AG10803 (cell line): ENCODE data around the gene VCAN.

Experiments
- DNase-seq: peaks from one replicate; pipeline ENCODE4 v3.0.0; 2010; ENCODE audit warnings: low read depth
- H3K4me3 ChIP-seq: 2 replicates; pipeline ENCODE4 v1.5.1; 2011; ENCODE audit warnings: mild to moderate bottlenecking, low read length, control low read depth
- CTCF ChIP-seq: conservative IDR thresholded peaks from 2 replicates; pipeline ENCODE4 v1.5.1; 2011; ENCODE audit warnings: mild to moderate bottlenecking, low read length, control low read depth, inconsistent platforms

VCAN gene

DNA sequence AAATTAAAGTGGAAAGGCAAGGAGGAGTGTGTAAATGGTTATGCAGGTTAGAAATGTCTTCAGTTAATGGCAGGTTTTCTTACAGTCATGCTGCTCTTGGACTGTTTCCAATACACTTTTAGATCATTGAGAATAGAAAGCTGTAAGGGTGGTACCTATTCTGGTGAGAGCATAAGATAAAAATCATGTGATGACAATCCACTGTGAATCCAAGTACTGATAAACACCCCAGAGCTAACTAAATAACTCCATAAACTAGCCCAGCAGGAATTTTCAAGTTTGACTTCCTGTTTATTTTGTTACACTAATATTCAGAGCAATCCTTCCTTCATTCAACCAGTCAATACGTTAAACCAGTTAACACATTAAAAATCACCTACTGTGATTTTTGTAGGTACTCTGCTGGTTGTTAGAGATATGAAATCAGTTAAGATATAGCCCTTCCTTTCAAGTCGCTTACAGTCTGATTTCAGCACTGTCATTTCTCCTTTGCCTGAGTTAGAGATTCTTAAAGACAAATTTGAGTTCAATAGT lies 22.6 kb downstream of the VCAN start:
- DNase-seq = no peak
- no peak overlapping the region for H3K4me3 ChIP-seq
- no peak for TF ChIP-seq CTCF

DNA sequence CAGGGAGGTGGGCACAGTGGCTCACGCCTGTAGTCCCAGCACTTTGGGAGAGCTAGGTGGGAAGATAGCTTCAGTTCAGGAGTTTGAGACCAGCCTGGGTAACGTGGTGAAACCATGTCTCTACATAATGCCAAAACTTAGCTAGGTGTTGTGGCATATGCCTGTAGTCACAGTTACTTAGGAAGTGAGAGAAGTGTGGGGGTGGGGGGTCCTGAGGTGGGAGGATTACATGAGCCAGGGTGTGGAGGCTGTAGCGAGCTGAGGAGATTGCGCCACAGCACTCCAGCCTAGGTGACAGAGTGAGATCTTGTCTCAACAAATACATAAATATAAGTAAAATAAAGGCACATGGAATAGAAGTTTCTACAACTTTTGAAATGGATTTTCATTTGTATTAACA lies 23.1 kb downstream of the VCAN start:
- no peak overlapping the region for H3K4me3 ChIP-seq
- TF ChIP-seq CTCF = no peak
- no peak for DNase-seq

DNA sequence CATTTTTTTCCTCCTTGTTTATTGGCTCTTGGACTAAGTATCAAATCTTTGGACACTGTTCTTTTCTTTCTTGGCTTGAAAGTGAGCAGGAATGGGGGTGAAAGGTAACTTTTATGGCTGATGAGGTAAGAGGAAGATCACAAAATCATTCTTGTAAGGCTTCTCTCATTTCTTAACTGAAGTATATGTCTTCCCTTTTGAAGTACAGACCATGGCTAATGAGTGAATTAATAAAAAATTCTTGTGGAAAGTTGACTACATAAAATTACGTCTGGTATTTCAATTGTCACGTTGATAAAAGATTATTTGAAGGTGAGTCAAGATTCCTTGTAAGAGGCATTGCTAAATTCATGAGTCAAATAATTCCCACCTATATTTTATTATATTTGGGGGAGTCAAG lies 25.1 kb downstream of the VCAN start:
- TF ChIP-seq CTCF = no peak
- no peak for DNase-seq
- no peak overlapping the region for H3K4me3 ChIP-seq

DNA sequence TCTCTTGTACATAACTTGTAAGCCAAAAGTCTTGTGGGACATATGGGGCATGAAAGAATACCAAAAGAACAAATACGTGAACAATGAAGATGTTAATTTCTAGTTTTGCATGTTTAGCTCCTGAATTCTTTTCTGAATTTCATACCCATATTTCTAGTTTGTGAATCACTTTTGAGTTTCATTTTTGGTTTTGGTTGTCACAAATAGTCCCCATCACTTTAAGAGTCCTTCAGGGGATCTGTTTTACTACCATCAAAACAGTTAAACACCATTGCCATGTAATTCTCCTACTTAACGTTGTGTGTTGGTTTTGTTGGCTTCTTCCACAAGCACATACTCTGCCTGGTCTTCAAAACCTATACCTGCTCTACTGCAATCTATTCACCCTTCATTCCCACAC lies 27.0 kb downstream of the VCAN start:
- no peak for TF ChIP-seq CTCF
- DNase-seq = no peak
- H3K4me3 ChIP-seq = no peak overlapping the region

GRCh38 chr5:83503662-83504061 lies 32.1 kb downstream of the VCAN start:
- no peak for TF ChIP-seq CTCF
- DNase-seq = peak; percentile 45
- H3K4me3 ChIP-seq = no peak overlapping the region

- no peak for DNase-seq
- no peak overlapping the region for H3K4me3 ChIP-seq
- TF ChIP-seq CTCF = no peak
Measured at GRCh38 chr5:83507431-83507830, 35.9 kb downstream of the VCAN start.

DNA sequence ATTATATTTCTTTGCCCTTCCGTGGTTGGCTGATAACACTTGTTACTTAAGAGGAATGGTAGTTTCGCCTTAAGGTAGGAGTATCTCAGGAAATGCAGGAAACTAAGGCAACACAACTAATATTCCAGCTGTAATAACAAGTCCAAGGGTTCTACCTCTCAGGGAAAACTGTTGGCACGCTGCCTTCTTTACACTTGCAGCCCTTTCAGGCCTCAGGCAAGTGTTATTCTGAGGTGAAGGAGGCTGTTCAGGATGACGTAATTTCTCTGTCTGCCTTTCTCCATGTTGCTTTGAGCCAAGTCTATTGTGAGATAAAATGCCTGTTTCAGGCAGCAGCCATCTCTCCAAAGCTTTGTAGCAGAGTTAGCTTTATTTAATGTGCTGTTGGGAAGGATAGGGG lies 38.0 kb downstream of the VCAN start:
- no peak overlapping the region for H3K4me3 ChIP-seq
- TF ChIP-seq CTCF = no peak
- DNase-seq = peak; percentile 35
